SK-N-SH treated with all-trans-retinoic acid at 6 μM for 48 hours (cell line): ENCODE measurements around the gene UBA1.

Source experiments
- ARNTL ChIP-seq: fragments of 450-650 bp; formaldehyde crosslinking; IDR thresholded peaks from 2 replicates; pipeline ENCODE4 v1.5.0; 2020; ENCODE audit warnings: low read depth, mild to moderate bottlenecking, moderate library complexity, borderline replicate concordance
- CREB5 ChIP-seq: fragments of 250-450 bp; sonication (Bioruptor Pico); IDR thresholded peaks from 2 replicates; pipeline ENCODE4 v1.5.1; 2020; ENCODE audit warnings: low read depth, mild to moderate bottlenecking, moderate library complexity
- CSDC2 ChIP-seq: fragments of 250-450 bp; sonication (Bioruptor Pico); IDR thresholded peaks from 2 replicates; pipeline ENCODE4 v1.5.0; 2020; ENCODE audit warnings: mild to moderate bottlenecking, moderate library complexity
- CSRNP3 ChIP-seq: fragments of 250-450 bp; sonication (Bioruptor Pico); IDR thresholded peaks from 2 replicates; pipeline ENCODE4 v1.5.1; 2021; ENCODE audit warnings: mild to moderate bottlenecking, moderate library complexity
- OSR1 ChIP-seq: fragments of 250-450 bp; sonication (Bioruptor Pico); IDR thresholded peaks from 2 replicates; pipeline ENCODE4 v1.8.0; 2022; ENCODE audit warnings: moderate library complexity, mild to moderate bottlenecking, inconsistent platforms
- PATZ1 ChIP-seq: fragments of 250-450 bp; sonication (Bioruptor Pico); IDR thresholded peaks from 2 replicates; pipeline ENCODE4 v1.8.0; 2020; ENCODE audit warnings: mild to moderate bottlenecking, moderate library complexity, borderline replicate concordance
- PPARA ChIP-seq: fragments of 250-450 bp; sonication (Bioruptor Pico); IDR thresholded peaks from 2 replicates; pipeline ENCODE4 v1.5.0; 2020; ENCODE audit warnings: mild to moderate bottlenecking, borderline replicate concordance
- RARB ChIP-seq: fragments of 250-450 bp; sonication (Bioruptor Pico); IDR thresholded peaks from 2 replicates; pipeline ENCODE4 v1.8.0; 2021; ENCODE audit warnings: mild to moderate bottlenecking, moderate library complexity
- ZC3H10 ChIP-seq: fragments of 250-450 bp; sonication (Bioruptor Pico); IDR thresholded peaks from 2 replicates; pipeline ENCODE4 v1.5.1; 2021; ENCODE audit warnings: mild to moderate bottlenecking, moderate library complexity
- ZNF565 ChIP-seq: fragments of 450-650 bp; formaldehyde crosslinking; conservative IDR thresholded peaks from 2 replicates; pipeline ENCODE4 v1.5.0; 2020; ENCODE audit warnings: low read depth, mild to moderate bottlenecking, moderate library complexity

GRCh38 chrX:47190445-47191269 lies 3.0 kb upstream of the UBA1 start:
- TF ChIP-seq CSRNP3: no peak
- no peak for TF ChIP-seq RARB (CRISPR knock-in tag)
- no peak for TF ChIP-seq PPARA (CRISPR knock-in tag)
- no peak for TF ChIP-seq PATZ1 (CRISPR knock-in tag)
- TF ChIP-seq ARNTL (CRISPR knock-in tag): no peak
- no peak for TF ChIP-seq OSR1 (CRISPR knock-in tag)
- TF ChIP-seq CREB5: no peak
- no peak for TF ChIP-seq ZC3H10 (CRISPR knock-in tag)
- no peak for TF ChIP-seq CSDC2
- no peak for TF ChIP-seq ZNF565 (CRISPR knock-in tag)
